ENCODE measurements around the gene NHS. TPM values are rescaled to one million over a fixed set of nuclear protein-coding genes. Genes with fewer than 3 reads are reported as not detected.
A peak's percentile ranks its signal among the peaks of the same experiment; 100 is the strongest.

Gene NHS
- total RNA-seq, 1 donor from 2014 or later: 12.1 TPM

DNA sequence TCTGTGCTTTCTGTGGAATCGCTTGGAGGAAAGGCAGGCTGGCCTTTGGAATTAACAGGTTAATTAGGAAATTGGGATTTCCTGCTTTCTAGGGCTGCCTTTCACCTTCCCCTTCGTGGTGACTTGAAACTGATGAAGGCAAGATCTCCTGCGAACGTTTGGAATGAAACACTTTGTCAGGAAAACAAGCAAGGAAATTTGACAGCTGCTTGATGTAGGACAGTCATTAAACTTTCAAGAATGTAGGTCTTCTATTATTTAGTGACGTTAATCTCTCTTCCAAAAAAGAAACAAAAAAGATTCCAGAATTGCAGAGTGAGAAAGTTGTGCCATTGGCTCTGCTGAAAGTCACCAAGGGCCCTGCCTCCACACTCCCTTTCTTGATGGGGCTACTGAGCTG, 206.6 kb downstream of the NHS start:
- no peak overlapping the region for H2AFZ ChIP-seq (replicated peaks)
- H3K9me3 ChIP-seq (ENCODE audit: low read depth): no peaks in the 10 kb centered on the region
- no peaks in the 10 kb centered on the region for H3K36me3 ChIP-seq
- H3K9ac ChIP-seq: no peak overlapping the region
- TF ChIP-seq EZH2 (IDR thresholded peaks at IDR 0.05) (no peak), EZH2phosphoT487 (IDR thresholded peaks at IDR 0.05) (no peak), CTCF (IDR thresholded peaks at IDR 0.05) (no peak)
- DNase-seq (ENCODE audit: low spot score): no peak
- Mint-ChIP-seq H3K36me3 (no peaks in the 10 kb centered on the region), H3K4me1 (peaks cover 34% of the 10 kb centered on the region), H3K4me3 (no peak overlapping the region), H3K27ac (no peak overlapping the region), H3K9me3 (no peaks in the 10 kb centered on the region), H3K27me3 (ENCODE audit: insufficient read depth, low read depth) (peaks cover 2% of the 10 kb centered on the region)
- H4K20me1 ChIP-seq (ENCODE audit: low read depth): no peaks in the 10 kb centered on the region
- H3K4me1 ChIP-seq: peaks cover 3% of the 10 kb centered on the region
- H3K79me2 ChIP-seq (ENCODE audit: low read depth): no peaks in the 10 kb centered on the region
- no peak overlapping the region for H3K4me3 ChIP-seq
- H3K4me2 ChIP-seq: no peak overlapping the region
- no peak overlapping the region for H3K27ac ChIP-seq
- H3F3A ChIP-seq (ENCODE audit: low read depth): no peaks in the 10 kb centered on the region
- no peaks in the 10 kb centered on the region for H3K27me3 ChIP-seq

GRCh38 chrX:17584248-17584681, 209.3 kb downstream of the NHS start:
- no peak for DNase-seq (ENCODE audit: low spot score)
- Mint-ChIP-seq H3K4me3 (no peak overlapping the region), H3K9me3 (no peaks in the 10 kb centered on the region), H3K4me1 (peaks cover 33% of the 10 kb centered on the region), H3K27ac (no peak overlapping the region), H3K36me3 (no peaks in the 10 kb centered on the region), H3K27me3 (ENCODE audit: insufficient read depth, low read depth) (no peaks in the 10 kb centered on the region)
- peaks cover 3% of the 10 kb centered on the region for H3K4me1 ChIP-seq
- no peak overlapping the region for H3K4me2 ChIP-seq
- H3K36me3 ChIP-seq: no peaks in the 10 kb centered on the region
- no peaks in the 10 kb centered on the region for H3K79me2 ChIP-seq (ENCODE audit: low read depth)
- no peak overlapping the region for H2AFZ ChIP-seq (replicated peaks)
- no peaks in the 10 kb centered on the region for H3K27me3 ChIP-seq
- H3K9me3 ChIP-seq (ENCODE audit: low read depth): no peaks in the 10 kb centered on the region
- no peak overlapping the region for H3K4me3 ChIP-seq
- no peak overlapping the region for H3K9ac ChIP-seq
- no peaks in the 10 kb centered on the region for H3F3A ChIP-seq (ENCODE audit: low read depth)
- H3K27ac ChIP-seq: no peak overlapping the region
- H4K20me1 ChIP-seq (ENCODE audit: low read depth): no peaks in the 10 kb centered on the region
- TF ChIP-seq EZH2 (IDR thresholded peaks at IDR 0.05): no peak
- no peak for TF ChIP-seq EZH2phosphoT487 (IDR thresholded peaks at IDR 0.05)
- no peak for TF ChIP-seq CTCF (IDR thresholded peaks at IDR 0.05)

DNA sequence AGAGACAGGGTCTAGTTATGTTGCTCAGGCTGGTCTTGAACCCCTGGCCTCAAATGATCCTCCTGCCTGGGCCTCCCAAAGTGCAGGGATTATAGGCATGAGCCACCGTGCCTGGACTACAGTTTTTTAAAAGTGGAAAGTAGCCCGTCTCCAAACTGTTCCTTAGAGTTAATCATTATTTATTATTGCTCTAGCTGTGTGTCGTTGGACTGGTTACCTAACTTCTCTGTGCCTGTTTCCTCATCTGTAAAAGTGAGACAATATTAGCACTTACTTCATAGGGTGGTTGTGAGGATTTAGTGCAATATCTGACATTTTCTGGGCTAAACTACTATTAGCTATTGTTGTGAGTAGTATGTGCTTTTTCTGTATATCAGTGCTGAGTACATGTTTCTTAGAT, 210.0 kb downstream of the NHS start:
- Histone ChIP-seq H3K4me3 (no peak overlapping the region), H2AFZ (replicated peaks) (no peak overlapping the region), H3K9me3 (ENCODE audit: low read depth) (no peaks in the 10 kb centered on the region), H3F3A (ENCODE audit: low read depth) (no peaks in the 10 kb centered on the region), H3K4me2 (no peak overlapping the region), H3K27me3 (no peaks in the 10 kb centered on the region), H3K36me3 (no peaks in the 10 kb centered on the region), H3K4me1 (peaks cover 3% of the 10 kb centered on the region), H3K79me2 (ENCODE audit: low read depth) (no peaks in the 10 kb centered on the region), H3K27ac (no peak overlapping the region), H3K9ac (no peak overlapping the region), H4K20me1 (ENCODE audit: low read depth) (no peaks in the 10 kb centered on the region)
- H3K27ac Mint-ChIP-seq: peak overlapping the region; percentile 51
- H3K27me3 Mint-ChIP-seq (ENCODE audit: insufficient read depth, low read depth): no peaks in the 10 kb centered on the region
- no peaks in the 10 kb centered on the region for H3K9me3 Mint-ChIP-seq
- TF ChIP-seq EZH2 (IDR thresholded peaks at IDR 0.05) (no peak), CTCF (IDR thresholded peaks at IDR 0.05) (no peak), EZH2phosphoT487 (IDR thresholded peaks at IDR 0.05) (no peak)
- H3K4me3 Mint-ChIP-seq: no peak overlapping the region
- H3K36me3 Mint-ChIP-seq: no peaks in the 10 kb centered on the region
- no peak for DNase-seq (ENCODE audit: low spot score)
- H3K4me1 Mint-ChIP-seq: peaks cover 27% of the 10 kb centered on the region

All from neural progenitor cell (in vitro differentiated cells).